NCI-H2196 (cell line): Measurements from ENCODE around the gene BTBD17.

Experiments used
- DNase-seq: peaks from one replicate; lab custom pipeline; 2025; ENCODE audit not compliant: unreplicated experiment; lab: John Stamatoyannopoulos, UW

The BTBD17 gene

DNA sequence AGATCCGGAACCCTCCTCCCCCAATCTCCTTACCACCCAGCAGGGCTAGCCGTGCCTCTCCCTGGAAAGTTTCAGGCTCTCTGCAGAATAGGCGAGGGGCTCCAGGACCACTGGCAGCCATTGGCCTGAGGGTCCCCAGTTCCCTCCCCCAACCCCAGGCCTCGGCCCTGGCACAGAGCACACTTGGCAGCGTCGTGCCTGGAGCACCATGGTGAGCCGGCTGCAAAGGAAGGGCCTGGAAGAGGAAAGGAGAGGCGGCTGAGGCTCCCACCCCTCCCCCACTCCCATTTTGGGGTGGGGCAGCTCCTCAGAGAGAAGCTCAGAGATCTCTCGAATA lies 369 bp upstream of the BTBD17 start:
- DNase-seq = no peak

DNA sequence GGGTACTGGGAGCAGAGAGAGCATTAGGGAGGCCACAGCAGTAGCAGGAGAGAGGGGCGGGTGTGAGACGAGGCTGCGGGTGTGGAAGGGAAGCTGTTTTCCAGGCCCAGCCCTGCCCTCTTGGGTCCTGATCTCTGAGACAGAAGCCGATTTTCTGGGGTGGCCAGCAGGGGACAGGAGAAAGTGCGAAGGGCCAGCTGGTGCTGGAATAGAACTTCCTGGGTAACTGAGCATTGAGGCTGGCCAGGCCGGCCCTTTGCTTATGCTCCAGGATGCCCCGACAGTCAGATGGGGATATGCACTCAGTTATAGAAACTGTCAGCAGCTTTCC lies 804 bp downstream of the BTBD17 start:
- DNase-seq = no peak

DNA sequence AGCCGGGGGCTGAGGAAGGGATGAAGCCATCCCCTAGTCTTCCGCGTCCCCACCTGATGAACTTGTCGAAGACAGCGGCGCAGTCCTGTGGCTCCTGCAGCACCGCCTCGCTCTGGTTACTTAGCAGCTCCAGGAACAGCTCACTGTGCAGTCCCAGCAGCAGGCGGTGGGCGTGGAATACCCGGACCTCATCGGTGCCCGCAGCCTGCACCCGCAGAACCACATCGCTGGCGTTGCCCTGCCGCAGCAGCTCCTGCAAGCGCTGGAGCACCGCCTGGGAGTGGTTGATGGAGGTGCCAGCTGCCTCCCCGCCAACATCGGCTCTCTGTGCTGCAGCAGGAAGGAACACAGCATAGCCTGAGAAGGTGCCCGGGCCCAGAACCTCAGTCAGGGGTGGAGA lies 1.8 kb downstream of the BTBD17 start:
- DNase-seq = no peak

DNA sequence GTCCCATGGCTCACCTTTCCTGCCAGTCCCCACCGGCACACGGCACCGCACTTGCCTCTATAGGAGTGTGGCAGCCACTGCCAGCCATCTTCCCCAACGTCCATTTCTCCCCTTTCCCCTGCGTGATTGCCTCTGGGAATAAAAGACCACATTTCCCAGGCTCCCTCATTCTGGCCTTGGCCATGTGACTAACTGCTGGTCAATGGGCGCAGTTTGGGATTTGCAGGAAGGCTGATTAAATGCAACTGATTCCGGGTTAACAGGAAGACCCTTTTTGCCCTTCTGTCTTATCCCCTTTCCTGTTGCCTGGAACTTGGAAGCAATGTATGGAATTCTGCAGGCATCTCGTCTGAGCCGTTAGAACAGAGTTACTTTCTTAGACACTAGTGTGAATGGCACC lies 3.0 kb downstream of the BTBD17 start:
- no peak for DNase-seq

DNA sequence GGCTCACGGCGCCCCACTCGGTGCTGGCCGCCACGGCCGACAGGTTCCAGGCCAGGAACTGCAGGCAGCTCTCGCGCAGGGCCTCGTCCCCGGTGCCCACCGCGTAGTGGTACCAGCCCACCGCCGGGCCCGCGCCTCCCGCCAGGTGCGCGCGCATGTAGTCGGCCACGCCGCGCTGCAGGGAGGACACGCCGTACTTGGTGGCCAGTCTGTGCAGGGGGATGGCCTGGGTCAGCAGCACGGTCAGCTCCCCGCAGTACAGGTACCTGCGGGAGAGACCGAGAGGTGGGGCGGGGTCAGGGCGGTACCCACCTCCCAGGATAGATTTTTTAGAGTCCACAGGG lies 4.2 kb downstream of the BTBD17 start:
- no peak for DNase-seq

DNA sequence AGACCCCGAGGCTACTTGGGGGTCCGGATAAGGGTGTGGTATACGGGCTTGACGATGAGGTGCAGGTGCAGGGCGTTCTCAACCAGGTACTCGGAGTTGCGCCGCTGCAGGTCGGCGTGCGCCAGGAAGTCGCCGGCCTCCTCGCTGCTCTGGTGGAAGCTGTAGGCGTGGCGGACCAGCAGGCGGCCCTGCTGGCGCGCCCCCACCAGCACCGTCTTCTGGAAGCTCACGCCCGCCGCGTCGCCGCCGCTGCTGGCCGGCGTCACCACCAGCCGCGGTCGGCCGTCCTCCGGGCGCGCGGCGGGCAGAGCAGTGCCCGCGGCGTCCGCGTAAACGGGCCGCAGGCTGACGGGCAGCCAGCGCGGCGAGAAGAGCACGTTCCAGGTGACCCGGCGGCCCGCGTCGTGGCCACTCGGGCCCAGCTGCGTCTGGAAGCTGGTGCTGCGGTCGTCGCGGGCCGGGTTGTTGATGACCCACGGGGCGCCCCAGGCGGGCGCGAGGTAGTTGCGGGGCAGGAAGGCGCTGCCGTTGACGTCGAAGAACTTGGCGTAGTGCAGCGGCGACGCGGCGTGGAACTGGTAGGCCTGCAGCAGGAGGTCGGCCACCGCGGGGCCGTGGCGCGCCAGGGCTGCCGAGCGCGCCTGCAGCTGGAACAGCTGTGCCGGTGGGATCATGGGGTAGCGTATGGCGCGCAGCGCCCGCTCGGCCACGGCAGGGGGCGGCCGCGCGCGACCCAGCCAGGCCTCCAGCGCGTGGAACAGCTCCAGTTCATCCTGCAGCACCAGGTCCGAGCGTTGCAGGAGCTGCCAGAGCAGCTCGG lies 4.8 kb downstream of the BTBD17 start:
- DNase-seq = no peak

DNA sequence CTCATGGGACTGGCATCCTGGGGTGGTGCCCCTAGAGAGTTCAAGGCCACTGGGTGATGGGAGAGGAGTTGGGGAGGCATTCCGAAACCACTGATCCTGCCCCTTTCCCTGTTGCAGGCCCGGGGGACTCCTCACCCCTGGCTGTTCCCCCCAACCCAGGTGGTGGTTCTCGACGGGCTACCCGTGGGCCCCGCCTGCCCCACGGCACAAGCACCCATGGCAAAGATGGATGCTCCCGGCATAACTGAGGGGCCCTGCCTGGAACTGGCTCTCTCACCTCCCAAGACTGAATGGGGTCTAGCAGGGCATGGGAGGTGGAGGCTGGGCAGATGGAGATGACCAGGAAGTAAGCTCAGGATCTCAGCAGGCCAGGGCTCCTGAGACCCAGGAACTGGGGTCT lies 6.6 kb downstream of the BTBD17 start:
- DNase-seq = no peak

DNA sequence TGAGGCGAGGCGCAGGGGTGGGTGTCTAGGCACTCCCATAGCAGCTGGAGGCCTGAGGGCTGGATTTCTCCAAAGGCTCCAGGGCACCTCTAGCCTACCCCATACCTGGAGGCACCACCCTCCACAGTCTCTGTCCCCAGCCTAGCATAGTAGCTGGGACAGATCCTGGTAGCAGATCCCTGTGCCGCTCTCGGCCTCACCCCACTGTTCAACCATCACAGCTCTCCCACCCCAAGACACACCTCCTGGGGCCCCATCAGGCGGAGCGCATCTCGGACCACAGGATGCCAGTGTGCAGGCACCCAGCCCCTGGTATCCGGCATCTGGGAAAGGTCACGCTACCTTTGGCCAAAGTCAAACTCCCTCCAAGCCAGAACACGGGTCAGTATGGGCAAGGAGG lies 7.1 kb downstream of the BTBD17 start:
- no peak for DNase-seq

DNA sequence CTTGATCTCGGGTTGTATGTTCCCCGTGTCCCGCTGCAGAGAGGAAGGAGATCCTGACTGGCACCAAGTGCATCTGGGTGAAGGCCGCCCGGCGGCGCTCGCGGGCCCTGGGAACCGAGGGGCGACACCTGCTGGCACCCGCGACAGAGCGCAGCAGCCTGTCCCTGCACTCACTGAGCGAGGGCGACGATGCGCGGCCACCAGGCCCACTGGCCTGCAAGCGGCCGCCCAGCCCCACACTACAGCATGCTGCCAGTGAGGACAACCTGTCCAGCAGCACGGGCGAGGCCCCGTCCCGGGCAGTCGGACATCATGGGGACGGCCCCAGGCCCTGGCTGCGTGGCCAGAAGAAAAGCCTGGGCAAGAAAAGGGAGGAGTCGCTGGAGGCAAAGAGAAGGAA lies 7.5 kb downstream of the BTBD17 start:
- DNase-seq = no peak

DNA sequence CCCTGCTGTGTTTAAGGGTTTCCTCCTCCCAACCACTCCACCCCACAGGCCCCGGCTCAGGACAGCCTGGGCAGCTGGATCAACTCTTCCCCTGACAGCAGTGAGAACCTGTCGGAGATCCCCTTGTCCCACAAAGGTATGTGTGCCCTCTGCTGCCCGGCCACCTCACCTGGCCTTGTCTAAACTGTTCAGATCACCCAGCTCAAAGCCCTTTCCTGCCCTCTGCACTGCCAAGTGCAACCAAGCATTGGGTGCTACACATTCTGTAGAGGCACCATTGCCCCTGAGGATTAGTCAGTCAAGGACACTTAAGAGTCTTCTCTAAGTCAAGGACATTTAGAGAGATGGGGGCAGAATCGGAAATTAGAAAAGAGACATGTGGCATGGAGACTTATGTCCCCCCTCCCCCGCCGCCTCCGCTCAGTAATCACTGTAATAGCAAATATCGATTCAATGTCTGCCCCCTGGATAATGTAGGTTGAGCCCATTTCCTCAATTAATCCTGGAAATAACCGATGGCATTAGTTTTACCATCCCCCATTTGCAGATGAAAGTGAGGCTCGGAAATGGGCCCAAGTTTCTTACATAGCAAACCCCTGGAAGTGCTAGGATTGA lies 8.1 kb downstream of the BTBD17 start:
- no peak for DNase-seq

DNA sequence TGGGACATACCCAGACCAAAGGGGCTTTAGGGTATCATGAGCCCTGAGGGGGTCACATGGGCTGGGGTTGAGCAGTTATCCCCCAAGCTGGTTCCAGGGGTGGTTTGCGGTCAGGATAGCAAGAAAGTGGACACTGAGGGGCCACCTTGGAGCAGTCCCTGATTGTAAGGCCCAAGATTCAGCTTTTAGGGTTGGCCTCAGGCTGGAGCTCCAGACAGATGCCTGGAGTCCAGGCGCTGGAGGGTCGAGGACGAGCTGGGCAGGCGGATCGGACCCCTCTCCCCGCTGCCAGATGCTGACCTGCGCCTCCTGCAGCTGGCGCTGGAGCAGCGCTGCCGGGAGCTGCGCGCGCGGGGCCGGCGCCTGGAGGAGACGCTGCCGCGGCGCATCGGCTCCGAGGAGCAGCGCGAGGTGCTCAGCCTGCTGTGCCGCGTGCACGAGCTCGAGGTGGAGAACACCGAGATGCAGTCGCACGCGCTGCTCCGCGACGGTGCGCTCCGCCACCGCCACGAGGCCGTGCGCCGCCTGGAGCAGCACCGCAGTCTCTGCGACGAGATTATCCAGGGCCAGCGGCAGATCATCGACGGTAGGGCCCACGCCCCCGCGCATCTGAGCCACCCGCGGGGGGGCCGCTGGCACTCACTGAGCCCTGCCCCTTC lies 10.0 kb downstream of the BTBD17 start:
- DNase-seq = no peak

DNA sequence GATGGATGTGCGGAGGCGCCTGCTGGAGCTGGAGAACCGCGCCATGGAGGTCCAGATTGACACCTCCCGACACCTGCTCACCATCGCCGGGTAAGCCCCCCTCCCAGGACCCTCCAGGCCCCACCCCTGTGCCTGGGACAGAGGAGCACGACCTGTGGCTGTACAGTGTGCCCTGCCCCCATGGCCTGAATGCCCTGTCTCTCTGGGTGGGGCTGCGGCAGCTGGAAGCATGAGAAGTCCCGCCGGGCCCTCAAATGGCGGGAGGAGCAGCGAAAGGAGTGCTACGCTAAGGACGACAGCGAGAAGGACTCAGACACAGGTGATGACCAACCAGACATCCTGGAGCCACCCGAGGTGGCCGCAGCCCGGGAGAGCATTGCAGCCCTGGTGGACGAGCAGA lies 11.2 kb downstream of the BTBD17 start:
- no peak for DNase-seq

DNA sequence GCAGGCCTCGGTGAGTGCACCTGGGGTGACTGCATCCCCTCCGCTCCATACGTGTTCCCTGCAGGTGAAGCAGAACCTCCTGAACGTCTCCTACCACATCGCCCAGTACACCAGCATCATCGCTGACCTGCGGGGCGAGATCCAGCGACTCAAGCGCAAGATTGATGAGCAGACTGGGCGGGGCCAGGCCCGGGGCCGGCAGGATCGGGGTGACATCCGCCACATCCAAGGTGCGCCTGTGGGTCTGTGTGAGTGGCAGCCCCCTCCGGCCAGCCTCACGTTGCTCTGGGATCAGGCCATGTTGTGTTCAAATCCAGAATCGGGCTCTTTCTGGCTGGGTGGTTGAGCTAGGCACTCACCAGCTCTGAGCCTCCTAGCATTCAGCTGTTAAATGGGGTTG lies 12.5 kb downstream of the BTBD17 start:
- no peak for DNase-seq

DNA sequence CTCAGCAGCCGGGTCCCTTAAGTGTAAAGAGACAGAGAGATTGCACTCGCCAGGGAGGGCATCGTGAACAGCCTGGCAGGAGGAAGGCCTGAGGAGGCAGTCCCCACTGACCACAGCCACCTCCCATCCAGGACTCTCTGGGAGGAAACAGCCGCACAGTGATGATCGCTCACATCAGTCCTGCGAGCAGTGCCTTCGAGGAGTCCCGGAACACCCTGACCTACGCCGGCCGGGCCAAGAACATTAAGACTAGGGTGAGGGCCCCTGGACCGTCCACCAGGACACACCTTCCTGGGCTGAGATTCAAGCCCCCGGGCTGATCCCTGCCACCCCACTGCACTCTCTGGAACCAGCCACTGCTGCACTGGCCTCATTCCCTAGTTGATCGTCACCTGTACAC lies 14.0 kb downstream of the BTBD17 start:
- no peak for DNase-seq

DNA sequence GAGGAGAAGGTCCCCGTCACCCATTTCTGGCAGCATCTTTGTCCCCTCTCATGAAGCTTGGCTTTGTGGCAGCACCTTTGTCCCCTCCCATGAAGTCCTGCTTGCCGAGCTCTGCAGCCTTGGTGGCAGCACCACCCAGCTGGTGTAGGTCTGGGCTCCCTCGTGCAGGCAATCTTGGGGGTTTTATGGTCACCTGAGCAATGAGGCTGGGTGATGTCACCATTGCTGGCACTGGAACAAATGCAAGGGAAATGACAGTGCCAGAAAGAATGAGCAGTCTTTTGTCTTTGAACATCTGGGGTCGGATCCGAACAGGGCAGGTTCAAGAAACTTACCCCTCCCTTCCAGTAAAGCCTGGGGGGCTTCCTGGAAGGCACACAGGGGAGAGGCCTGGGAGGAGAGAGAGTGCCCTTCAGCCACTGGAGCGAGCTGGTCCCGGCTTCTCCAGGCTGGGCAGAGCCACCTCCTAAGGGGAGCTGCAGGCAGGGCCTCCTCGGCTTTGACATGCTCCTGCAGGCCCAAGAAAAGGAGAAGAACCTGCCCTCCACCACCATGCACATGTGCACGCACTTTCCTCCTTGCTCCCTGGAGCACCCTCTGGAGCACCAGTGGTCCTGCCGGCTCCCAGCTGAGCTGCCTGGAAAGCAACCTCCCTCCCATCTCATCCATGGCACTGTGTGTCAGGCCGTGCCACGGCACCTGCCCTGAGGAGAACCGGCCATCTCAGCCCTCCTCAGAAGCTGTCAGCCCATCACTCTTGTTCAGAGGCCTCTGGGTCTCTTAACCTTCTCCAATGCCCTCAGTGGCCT lies 16.0 kb downstream of the BTBD17 start:
- no peak for DNase-seq

DNA sequence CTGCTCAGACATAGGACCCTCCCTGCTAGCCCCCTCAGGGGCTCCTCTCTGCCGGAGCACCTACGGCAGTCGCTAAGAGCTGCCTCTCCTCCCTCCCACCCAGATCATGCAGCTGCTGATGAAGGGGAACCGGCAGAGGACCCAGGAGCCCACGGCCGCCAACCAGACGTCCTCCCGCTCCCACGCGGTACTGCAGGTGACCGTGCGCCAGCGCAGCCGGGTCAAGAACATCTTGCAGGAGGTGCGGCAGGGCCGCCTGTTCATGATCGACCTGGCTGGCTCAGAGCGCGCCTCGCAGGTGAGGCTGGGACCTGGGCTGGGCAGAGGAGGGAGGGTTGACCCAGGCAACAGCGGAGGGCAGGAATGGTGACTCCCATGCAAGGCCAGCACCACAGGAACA lies 17.0 kb downstream of the BTBD17 start:
- DNase-seq = no peak

DNA sequence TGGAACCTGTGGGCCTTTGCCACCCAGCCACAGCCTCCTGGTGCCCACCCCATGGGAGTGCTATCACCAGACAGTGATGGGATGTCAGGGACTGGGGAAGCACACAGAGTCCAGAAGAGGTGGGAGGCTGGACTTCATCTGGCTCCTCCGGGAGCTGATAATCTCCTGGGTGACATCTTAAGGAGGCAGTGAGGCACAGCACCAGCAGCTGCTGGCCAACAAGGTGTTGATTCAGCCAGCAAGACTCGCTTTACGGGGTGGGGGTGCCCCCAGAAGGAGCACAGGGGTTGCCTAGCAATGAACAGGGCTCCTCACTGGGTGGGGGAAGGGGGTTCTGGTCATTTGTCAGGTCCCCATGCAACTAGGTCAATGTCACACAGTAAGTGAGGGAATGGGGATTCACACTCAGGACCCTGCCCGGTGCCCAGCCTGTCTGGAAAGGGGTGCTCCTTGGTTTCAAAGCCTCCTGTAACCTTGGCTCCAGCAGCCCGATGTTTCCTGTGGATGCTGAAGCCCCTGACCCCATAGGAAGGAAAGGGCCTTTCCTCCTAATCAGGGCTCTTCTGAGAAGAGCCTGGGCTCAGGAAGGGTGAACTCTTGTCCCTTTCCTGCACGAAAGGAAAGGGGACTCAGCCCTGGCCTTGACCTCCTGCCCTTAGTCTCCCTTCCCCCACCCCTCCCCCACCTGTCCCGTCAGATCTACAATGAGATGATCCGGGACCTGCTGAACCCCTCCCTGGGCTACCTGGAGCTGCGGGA lies 18.0 kb downstream of the BTBD17 start:
- DNase-seq = no peak

DNA sequence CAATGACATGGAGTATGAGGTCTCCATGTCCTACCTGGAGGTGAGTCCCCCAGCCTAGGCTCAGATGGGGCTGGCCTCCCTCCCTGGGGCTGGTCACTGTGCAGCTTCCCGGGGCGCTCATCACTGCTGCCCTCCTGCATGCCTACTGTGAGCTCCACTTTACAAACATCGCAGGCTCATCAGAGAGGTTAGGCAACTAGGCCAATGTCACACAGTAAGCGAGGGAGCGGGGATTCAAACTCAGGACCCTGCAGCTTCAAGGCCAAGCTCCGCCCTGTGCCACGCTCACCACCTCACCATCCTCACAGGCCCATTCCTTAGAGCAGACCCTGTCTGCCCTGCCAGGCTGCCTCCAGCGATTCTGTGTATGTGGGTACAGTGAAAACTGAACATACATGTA lies 18.5 kb downstream of the BTBD17 start:
- DNase-seq = no peak

DNA sequence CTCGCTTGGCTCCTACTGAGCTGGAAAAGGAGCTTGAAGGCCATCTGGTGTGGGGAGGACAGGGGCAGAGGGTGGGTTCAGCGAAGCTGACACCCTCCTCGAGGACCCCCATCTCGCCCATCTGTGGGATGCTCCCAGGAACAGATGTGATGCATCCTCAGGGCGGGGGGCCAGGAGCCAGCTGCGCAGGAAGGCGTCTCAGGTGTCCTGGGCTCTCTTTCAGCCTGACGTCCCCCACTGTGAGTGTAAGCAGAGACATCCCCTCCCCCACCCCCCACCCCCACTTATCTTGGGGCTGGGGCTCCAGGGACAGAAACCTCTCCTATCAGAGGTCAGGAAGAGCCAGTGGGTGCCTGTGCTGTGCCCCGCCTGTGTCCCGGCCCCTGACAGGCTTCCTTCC lies 19.4 kb downstream of the BTBD17 start:
- DNase-seq = no peak

DNA sequence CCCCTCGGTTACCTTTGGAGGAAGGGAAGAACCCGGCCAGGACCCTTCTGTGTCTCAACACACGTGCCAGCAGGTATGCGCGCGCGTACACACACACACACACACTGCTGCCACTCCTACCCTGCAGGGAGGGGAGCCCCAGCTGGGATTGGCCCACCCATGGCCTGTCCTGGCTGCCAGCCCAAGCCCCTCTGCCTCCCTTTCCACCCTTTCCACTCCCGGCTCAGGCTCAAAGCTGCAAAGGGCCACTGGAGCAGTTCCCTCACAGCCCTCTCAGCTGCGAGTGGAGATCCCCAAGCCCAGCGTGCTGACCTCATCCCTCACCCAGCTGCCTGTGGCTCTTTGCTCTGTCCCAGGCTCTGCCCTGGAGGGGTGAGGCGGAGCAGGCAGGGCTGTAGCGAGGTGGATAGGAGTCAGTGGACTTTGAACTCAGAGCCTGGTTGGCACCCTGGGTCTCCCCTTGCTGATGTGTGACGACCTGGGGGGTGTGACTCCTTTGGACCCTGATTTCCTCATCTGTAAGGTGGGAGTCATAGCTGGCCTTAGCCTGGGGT lies 21.1 kb downstream of the BTBD17 start:
- DNase-seq = no peak
